Panc1 (cell line): ENCODE measurements around the gene CFL2. TPM values are rescaled to one million over a fixed set of nuclear protein-coding genes. Genes with fewer than 3 reads are reported as not detected.
A peak's percentile ranks its signal among the peaks of the same experiment; 100 is the strongest.

Experiments used
- ATAC-seq: fragments of 200-7000 bp; cut with Tn5 transposase; 2 replicates; pipeline ENCODE4 v1.9.1; 2020; ENCODE audit warnings: mild to moderate bottlenecking, moderate library complexity
- BruUV-seq: library from RNA; stranded (reverse); fragments of 400-500 nt; replicated peaks from 2 replicates; lab custom pipeline; 2021; lab: Mats Ljungman, UMichigan
- CTCF ChIA-PET: fragments of 300-600 bp; sonication (Branson Sonifier 250); formaldehyde crosslinking; loops from one replicate; lab custom pipeline; 2022; ENCODE audit warnings: antibody characterized with exemption; lab: Charles Lee
- POLR2A ChIA-PET: fragments of 300-600 bp; sonication (Branson Sonifier 250); formaldehyde crosslinking; loops from one replicate; lab custom pipeline; 2022; ENCODE audit warnings: antibody characterized with exemption; lab: Charles Lee
- DNase-seq: peaks from one replicate; pipeline ENCODE4 v3.0.0-alpha.2; 2010; ENCODE audit warnings: low read depth, low spot score
- H3K27ac ChIP-seq: 2 replicates; pipeline ENCODE4 v1.5.1; 2011; ENCODE audit warnings: mild to moderate bottlenecking, low read length, inconsistent platforms
- H3K27me3 ChIP-seq: fragments of 200-500 bp; sonication (Bioruptor generic); 2 replicates; pipeline ENCODE4 v1.6.0; 2014; ENCODE audit warnings: low read length, inconsistent platforms; ENCODE audit not compliant: control insufficient read depth, insufficient read depth
- H3K36me3 ChIP-seq: fragments of 200-500 bp; sonication (Bioruptor generic); 2 replicates; pipeline ENCODE4 v1.5.1; 2014; ENCODE audit warnings: inconsistent platforms, mild to moderate bottlenecking, low read length, moderate library complexity; ENCODE audit not compliant: control insufficient read depth, insufficient read depth
- H3K4me1 ChIP-seq: 2 replicates; pipeline ENCODE4 v1.5.1; 2011; ENCODE audit warnings: inconsistent platforms, mild to moderate bottlenecking, low read length, moderate library complexity; ENCODE audit not compliant: control insufficient read depth, insufficient read depth
- H3K4me3 ChIP-seq, 2 experiments: 2 replicates each; pipeline ENCODE4 v1.5.1; 2011 to 2012; ENCODE audit warnings: low read depth in 2 of 2, low read length in 2 of 2, mild to moderate bottlenecking in 2 of 2, inconsistent platforms in 1 of 2, moderate library complexity in 1 of 2
- H3K9me3 ChIP-seq: fragments of 200-500 bp; sonication (Bioruptor generic); 2 replicates; pipeline ENCODE4 v1.5.1; 2014; ENCODE audit warnings: low read depth, mild to moderate bottlenecking, inconsistent platforms, low read length, moderate library complexity; ENCODE audit not compliant: control insufficient read depth, insufficient read depth
- POLR2AphosphoS5 ChIP-seq: IDR thresholded peaks from 2 replicates; pipeline ENCODE4 v1.6.1; 2012; ENCODE audit warnings: mild to moderate bottlenecking, low read depth, low read length, moderate library complexity
- SIN3A ChIP-seq: IDR thresholded peaks from 2 replicates; pipeline ENCODE4 v1.6.1; 2012; ENCODE audit warnings: low read depth, mild to moderate bottlenecking, low read length, moderate library complexity, borderline replicate concordance; ENCODE audit not compliant: insufficient read depth
- TCF7L2 ChIP-seq: IDR thresholded peaks from 2 replicates; pipeline ENCODE4 v1.6.1; 2011; ENCODE audit warnings: mild to moderate bottlenecking, low read depth, low read length, inconsistent platforms
- in situ Hi-C: cut with HindIII; loops from 2 replicates; pipeline ENCODE4 v1.10.0; 2016; ENCODE audit warnings: low sequenced_read_pairs, low pct_unique_long_range_greater_than_20kb
- intact Hi-C: fragments of 100-400 bp; cut with micrococcal nuclease; formaldehyde crosslinking; loops from one replicate; pipeline ENCODE4 v1.10.0; 2022; ENCODE audit not compliant: unreplicated experiment
- total RNA-seq: library from RNA; stranded (reverse); gene quantifications from one replicate; pipeline ENCODE4 v1.2.1, GENCODE V29; 2021; ENCODE audit not compliant: unreplicated experiment
- TF ChIP-seq, protein P1 (sequence below), 2 experiments: IDR thresholded peaks; 2 replicates each; pipeline ENCODE4 v1.6.1; 2011 to 2012; ENCODE audit warnings: low read depth in 2 of 2, control low read depth in 1 of 2, low read length in 1 of 2, mild to moderate bottlenecking in 1 of 2, moderate library complexity in 1 of 2; ENCODE audit not compliant: insufficient read depth in 1 of 2
- TF ChIP-seq, protein P2 (sequence below): fragments of 450-650 bp; IDR thresholded peaks from 2 replicates; pipeline ENCODE4 v1.5.1; 2017; ENCODE audit warnings: mild to moderate bottlenecking

Gene CFL2
- total RNA-seq, 1 experiment from 2014 or later, result 79.7 TPM

DNA sequence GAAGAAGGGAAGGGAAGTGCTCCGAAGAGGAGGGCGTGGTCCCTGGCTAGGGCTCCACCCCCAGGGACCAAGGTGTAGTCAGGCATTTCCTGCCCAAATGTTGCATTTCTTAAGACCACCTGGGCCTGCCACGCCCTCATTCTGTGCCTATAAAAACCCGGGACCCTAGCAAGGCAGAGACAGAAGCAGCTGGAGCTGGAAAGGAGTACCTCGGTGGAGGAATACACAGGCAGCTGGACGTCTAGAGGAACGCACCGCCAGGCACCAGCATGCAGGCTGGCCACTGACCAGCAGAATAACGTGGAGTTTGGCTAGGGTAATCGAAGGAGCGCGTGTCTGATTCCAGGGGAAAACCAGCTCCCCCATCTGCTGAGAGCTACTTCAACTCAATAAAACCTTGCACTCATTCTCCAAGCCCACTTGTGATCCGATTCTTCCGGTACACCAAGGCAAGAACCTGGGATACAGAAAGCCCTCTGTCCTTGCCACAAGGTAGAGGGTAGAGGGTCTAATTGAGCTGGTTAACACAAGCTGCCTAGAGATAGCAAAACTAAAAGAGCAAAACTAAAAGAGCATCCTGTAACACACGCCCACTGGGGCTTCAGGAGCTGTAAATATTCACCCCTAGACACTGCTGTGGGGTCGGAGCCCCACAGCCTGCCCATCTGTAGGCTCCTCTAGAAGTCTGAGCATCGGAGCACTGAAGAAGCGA is 21.0 kb downstream of the CFL2 start:
- H3K36me3 ChIP-seq, result no peaks in the 10 kb centered on the region
- CTCF ChIA-PET, result no interaction called here
- peak overlapping the region; percentile 72 for H3K27ac ChIP-seq
- H3K27me3 ChIP-seq, result no peaks in the 10 kb centered on the region
- in situ Hi-C loops (no loop called here), intact Hi-C loops (no loop called here)
- POLR2A ChIA-PET, result interaction anchor here (0.6 kb wide), 1 partner anchor 31 kb away, joined by 3 read pairs; no protein-coding TSS in a partner anchor
- ATAC-seq, result peak; percentile 88
- peaks cover 12% of the 10 kb centered on the region for H3K4me1 ChIP-seq
- no peaks in the 10 kb centered on the region for H3K9me3 ChIP-seq
- TF ChIP-seq TCF7L2, result no peak
- no peak for TF ChIP-seq SIN3A
- TF ChIP-seq, protein P1, sequence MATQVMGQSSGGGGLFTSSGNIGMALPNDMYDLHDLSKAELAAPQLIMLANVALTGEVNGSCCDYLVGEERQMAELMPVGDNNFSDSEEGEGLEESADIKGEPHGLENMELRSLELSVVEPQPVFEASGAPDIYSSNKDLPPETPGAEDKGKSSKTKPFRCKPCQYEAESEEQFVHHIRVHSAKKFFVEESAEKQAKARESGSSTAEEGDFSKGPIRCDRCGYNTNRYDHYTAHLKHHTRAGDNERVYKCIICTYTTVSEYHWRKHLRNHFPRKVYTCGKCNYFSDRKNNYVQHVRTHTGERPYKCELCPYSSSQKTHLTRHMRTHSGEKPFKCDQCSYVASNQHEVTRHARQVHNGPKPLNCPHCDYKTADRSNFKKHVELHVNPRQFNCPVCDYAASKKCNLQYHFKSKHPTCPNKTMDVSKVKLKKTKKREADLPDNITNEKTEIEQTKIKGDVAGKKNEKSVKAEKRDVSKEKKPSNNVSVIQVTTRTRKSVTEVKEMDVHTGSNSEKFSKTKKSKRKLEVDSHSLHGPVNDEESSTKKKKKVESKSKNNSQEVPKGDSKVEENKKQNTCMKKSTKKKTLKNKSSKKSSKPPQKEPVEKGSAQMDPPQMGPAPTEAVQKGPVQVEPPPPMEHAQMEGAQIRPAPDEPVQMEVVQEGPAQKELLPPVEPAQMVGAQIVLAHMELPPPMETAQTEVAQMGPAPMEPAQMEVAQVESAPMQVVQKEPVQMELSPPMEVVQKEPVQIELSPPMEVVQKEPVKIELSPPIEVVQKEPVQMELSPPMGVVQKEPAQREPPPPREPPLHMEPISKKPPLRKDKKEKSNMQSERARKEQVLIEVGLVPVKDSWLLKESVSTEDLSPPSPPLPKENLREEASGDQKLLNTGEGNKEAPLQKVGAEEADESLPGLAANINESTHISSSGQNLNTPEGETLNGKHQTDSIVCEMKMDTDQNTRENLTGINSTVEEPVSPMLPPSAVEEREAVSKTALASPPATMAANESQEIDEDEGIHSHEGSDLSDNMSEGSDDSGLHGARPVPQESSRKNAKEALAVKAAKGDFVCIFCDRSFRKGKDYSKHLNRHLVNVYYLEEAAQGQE (IDR thresholded peaks at IDR 0.05; ENCODE audit: insufficient read depth in 1 of 2, low read depth in 2 of 2, low read length in 1 of 2), result no peak
- TF ChIP-seq POLR2AphosphoS5, result no peak
- TF ChIP-seq, protein P2, sequence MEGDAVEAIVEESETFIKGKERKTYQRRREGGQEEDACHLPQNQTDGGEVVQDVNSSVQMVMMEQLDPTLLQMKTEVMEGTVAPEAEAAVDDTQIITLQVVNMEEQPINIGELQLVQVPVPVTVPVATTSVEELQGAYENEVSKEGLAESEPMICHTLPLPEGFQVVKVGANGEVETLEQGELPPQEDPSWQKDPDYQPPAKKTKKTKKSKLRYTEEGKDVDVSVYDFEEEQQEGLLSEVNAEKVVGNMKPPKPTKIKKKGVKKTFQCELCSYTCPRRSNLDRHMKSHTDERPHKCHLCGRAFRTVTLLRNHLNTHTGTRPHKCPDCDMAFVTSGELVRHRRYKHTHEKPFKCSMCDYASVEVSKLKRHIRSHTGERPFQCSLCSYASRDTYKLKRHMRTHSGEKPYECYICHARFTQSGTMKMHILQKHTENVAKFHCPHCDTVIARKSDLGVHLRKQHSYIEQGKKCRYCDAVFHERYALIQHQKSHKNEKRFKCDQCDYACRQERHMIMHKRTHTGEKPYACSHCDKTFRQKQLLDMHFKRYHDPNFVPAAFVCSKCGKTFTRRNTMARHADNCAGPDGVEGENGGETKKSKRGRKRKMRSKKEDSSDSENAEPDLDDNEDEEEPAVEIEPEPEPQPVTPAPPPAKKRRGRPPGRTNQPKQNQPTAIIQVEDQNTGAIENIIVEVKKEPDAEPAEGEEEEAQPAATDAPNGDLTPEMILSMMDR, result no peak
- no peak for DNase-seq
- no TSS peak for BruUV-seq
- H3K4me3 ChIP-seq, result peak overlapping the region; percentile 28 to 41

DNA sequence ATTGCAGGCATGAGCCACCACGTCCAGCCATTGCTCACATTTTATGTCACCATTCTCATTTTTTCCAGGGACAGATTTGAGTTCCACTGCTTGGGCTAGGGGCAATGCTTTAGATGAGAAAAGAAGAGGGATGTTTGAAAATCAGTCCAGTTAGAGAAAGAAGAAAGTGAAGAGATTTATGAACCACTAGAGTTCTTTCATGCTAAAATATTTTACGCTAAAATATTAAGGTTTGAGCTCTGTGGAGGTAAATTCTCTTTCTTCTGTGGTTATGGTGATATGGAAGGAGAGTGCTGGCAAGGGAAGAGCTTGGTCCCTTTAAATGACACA is 21.5 kb downstream of the CFL2 start:
- ChIA-PET CTCF (no interaction called here), POLR2A (no interaction called here)
- H3K27ac ChIP-seq, result peak overlapping the region; percentile 72
- H3K36me3 ChIP-seq, result no peaks in the 10 kb centered on the region
- intact Hi-C loops, result no loop called here
- H3K9me3 ChIP-seq, result no peaks in the 10 kb centered on the region
- peak overlapping the region; percentile 28 to 41 for H3K4me3 ChIP-seq
- in situ Hi-C loops, result no loop called here
- no peak for DNase-seq
- no peak for TF ChIP-seq POLR2AphosphoS5
- TF ChIP-seq TCF7L2, result no peak
- TF ChIP-seq, protein P2, result no peak
- TF ChIP-seq SIN3A, result no peak
- TF ChIP-seq, protein P1 (IDR thresholded peaks at IDR 0.05; ENCODE audit: insufficient read depth in 1 of 2, low read depth in 2 of 2, low read length in 1 of 2), result no peak
- no TSS peak for BruUV-seq
- peaks cover 16% of the 10 kb centered on the region for H3K4me1 ChIP-seq
- no peak for ATAC-seq
- no peaks in the 10 kb centered on the region for H3K27me3 ChIP-seq
